ENCODE measurements around the gene ZNF451.
A peak's percentile ranks its signal among the peaks of the same experiment; 100 is the strongest.

The ZNF451 gene

GRCh38 chr6:57162028-57162427, 72.0 kb downstream of the ZNF451 start:
- DNase-seq = no peak

DNA sequence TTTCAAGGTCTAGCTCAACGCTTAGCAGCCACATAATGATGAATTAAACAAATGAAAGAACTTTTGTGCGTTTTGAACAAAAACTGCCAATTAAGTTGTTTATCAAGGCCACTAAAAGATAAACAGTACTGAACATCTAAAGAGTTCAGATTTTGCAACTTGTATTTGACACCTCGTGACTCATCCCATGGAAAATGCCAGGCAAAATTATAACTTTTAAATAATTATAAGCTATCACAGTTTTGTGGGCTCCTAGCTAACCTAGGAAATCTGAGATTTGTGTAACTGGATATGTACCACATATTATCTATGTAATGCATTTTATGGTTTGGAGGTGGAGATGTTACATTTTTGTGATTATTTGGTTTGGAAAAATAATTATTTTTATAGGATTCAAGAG, 72.5 kb downstream of the ZNF451 start:
- no peak for DNase-seq

DNA sequence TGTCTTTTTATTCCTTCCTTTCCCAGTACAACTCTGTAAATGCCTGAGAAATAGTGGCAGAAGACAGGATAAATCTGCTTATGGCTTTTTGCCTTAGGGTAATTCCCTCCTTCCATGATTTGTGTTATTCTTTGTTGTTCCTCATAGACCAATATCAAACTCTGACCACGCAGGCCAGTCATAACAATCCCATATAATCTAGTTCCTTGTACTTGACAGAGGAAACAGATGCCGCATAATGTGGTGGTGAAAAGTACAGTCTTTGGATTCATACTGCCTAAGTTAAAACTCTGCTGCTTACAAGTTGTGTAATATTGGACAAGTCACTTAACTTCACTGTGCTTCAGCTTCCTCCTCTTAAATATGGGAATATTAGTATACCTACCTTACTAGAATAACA, 74.0 kb downstream of the ZNF451 start:
- DNase-seq = no peak

DNA sequence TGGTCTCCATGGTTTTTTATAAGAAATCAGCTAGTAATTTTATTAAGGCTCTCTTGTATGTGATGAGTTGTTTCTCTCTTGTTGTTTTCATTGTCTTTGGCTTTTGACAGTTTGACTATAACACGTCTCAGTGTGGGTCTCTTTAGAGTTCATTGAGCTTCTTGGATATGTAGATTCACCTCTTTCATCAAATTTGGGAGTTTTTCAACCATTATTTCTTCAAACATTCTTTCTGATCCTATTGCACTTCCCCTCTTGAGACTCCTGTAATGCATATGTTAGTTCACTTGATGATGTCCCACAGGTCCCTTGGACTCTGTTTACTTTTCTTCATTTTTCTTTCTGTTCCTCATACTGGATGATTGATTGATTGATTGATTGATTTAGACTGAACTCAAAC, 75.1 kb downstream of the ZNF451 start:
- DNase-seq = no peak

DNA sequence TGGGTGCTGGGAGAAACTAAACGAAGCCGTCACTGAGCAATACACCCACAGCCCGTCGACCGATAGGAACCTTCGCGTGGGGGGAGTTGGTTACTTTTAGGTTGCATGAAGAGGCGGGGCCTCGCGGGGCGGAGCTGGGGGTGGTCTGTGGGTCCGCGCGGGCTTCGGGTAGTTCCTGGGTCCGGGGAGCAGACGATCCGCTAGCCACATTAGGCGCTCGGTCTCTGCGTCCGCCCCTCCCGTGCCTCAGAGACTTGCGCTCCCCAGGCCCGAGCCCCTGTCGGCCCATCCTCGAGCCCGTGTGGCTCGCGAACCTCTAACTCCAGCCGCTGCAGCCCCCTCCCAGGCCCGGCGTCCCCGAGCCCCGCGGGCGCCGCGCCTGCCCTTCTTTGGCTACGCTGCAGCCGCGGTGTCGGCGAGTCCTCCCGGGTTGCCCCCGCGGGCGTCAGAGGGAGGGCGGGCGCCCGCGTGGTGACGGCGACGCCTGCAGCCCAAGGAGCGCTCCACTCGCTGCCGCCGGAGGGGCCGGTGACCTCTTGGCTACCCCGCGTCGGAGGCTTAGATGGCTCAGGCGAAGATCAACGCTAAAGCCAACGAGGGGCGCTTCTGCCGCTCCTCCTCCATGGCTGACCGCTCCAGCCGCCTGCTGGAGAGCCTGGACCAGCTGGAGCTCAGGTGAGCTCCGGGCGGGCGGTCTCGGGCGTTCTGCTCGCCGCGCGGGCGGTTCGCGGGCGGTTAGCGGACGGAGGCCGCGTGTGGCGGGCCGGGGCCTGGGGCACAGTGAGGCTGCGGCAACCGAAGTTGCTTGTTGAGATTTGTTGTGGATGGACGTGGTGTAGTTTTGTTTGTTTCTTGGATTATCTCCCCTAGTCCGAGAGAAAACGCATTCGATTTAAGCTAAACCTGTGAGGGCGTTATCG, 82.4 kb downstream of the ZNF451 start, which contains the start of gene BAG2:
Gene BAG2 (plus strand): TSS at position 191 of the 920 bp plus-strand sequence. CDS start 372 bp downstream, at position 563.
- peak; percentile 69 for DNase-seq

- DNase-seq = peak; percentile 5
Measured at GRCh38 chr6:57173056-57173885, 83.3 kb downstream of the ZNF451 start.

DNA sequence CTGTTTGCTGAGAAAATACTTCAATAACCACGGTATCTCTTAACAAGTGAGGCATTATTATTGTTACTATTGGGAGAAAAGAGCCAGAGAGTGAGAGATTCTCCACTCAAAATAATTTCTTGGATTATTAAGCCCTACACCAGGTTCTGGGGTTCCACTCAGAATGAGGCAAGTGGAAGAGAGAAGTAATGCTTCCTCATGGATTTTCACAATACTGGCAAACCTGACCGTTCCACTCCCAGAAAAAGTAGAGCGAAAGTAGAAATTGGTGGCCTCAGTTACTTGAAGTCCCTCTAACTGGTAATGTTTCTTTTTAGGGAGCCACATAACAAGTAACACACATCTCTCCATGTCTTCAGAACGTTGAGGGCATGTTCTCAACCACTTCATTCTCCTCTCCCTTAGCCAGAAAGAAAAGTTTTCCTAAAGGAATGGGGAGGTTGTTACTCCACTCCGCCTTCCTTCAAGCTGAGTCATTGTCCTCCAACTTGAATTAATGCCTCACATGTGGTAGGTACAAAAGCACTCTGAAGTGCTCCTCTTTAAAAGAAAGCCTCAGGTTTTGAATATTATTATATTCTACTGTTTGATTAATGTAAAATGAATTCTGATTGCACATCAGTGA, 84.0 kb downstream of the ZNF451 start:
- DNase-seq = no peak

DNA sequence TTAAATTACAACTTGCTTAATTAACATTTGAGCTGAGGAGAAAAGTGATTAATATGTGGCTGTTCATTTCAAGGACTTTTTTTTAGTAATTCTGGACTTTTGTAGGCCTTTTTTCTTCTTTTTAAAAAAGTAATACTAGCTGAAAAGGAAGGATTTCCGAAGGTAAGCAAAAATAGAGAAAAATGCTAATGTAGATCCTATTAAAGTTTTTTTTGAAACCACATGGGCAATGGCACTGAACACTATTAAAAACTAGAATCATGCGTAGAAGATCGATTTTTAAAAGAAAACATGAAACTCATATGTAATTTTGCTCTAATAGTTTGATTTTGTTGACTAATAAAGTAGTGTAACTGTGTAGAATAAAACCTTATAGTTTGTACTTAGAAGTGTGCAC, 84.5 kb downstream of the ZNF451 start:
- DNase-seq = no peak

DNA sequence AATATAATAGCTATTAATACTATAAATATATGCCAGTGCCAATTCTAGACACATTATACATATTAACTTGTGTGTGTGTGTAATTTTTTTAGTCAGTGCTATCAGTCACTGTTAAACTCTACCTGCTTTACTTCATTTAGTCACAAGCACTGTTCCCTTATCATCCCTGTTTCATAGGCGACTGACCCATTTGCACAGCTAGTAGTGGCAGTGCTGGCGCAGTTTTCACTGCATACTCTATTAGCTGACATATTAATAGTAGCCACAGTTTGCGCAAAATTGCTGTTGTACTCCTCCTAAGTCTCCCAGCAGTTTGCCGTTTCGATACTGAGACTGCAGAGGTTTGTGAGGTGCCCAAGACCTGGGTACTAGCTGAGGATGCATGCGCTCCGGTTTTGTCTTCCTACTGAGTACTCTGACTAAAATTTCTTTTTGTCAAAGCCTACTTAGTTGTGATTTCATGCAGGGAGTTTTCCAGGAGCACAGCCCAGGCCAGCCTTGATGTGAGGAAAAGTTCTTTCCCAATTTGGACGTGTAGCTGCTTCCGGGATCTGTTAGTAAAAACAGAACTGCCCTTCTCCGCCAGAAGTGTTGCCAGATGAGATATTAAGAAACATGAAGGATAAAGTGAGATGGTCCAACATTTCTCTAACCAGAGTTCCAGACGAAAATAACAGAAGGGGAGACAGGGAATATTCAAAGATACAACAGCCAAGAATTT, 87.7 kb downstream of the ZNF451 start:
- no peak for DNase-seq

DNA sequence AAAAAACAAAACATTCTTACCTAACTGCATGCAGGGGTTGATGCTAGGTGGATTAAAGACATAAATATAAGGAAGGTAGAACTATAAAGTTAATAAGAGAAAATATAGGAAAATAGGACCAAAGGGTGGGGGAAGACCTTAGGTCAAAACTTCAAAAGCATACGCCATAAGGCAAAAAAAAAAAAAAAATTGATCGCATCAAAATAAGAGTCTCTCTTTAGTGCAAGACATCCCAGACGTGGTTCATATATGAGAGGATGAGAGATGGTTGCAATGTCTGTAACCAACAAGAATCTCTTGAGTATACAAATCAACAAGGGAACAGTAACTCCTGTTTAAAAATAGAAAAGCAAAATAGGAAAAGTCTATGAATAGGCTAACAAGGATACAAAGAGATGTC, 90.6 kb downstream of the ZNF451 start:
- no peak for DNase-seq

GRCh38 chr6:57182017-57182432, 92.0 kb downstream of the ZNF451 start:
- DNase-seq = no peak

DNA sequence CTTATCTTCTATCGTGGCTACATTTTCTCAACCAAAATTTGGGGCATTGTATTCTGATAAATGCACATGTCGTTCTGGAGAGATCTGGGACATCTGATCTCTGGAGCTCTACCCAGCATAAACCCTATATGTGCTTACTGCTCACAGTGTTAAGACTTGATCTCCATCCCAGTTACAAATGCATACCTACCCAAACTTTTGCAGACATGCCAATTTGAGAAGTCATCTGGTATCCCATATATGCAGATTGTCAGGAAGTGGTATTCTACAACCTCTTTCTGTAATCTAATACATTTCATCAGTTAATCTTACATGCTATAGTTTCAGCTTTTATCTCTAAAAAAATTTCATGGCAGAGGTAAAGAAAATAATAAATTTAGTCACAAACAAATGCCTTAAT, 93.3 kb downstream of the ZNF451 start:
- DNase-seq = no peak

DNA sequence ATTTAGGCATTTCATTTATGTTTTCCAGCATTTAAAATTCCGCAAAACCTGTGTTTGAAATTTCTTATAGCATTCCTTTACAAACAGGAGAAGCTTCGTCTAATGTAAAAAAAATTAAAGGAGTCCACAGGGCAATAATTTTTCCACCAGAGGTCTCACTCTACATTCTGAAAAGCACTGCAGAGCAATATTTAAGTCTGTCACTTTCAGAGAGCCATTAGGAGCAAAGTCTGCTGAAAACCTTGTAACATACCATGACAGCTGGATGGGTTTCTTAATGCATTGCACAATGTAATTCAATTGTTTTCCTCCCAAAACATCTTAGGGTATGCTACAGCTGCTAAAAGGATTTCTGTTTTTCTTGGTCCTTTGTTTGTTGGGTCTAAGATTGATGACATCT, 100.2 kb downstream of the ZNF451 start:
- no peak for DNase-seq

GRCh38 chr6:57193177-57193576, 103.2 kb downstream of the ZNF451 start:
- no peak for DNase-seq

- DNase-seq = no peak
Measured at GRCh38 chr6:57195457-57195856, 105.5 kb downstream of the ZNF451 start.

GRCh38 chr6:57198926-57199636, 109.1 kb downstream of the ZNF451 start:
- DNase-seq = no peak

DNA sequence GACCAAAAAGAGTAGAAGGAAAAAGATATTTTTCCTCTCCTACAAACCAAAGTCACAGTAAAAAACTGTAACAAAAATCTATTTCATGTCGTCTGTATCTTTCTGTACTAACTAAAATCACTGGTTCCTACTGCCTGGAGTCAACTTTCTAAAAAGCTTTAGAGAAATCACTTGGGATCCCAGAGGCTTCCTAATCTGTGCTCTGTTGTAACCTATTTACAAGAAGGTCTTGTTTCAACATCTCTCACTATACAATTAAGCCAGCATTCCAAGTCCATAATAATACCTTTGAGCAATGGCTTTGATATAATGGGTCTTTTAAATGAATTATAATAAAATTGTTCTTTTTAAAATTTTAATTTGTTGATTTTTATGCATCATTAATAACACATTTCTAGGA, 111.7 kb downstream of the ZNF451 start:
- no peak for DNase-seq

DNA sequence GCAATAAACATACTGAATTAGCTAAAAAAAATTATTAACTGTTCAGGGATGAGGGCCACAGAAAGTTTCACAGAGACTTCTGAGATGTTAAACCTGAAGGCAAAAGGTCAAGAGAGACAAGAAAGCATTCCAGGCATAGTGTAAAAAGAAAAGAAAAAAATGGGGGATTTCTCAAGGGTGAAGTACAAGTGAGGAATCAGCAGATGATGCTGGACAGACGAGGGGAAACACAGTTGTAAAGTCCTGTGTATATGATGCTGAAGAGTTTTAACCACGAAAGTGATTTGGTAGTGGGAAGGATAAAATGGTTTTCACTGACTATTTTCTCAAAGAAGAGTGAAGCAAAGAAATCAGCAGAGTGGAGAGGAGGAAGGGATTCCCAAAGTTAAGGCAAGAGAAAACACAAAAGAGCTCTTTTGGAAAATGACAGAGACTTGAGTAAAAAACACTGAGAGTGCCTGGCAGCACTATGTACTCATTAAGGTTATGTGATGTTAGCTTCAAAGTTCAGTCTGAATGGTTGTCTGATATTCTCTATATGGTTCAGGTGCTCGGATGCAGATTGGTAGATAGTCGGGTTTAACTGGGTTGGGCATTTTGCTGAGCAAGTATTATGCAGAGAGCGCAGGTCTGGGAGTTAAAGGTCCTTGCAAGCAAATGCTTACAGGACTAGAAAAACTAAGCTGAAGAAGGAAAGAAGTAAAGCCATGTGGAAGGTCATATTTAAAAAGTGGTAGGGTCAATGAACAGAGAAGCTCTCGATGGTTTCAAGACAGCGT, 115.8 kb downstream of the ZNF451 start:
- no peak for DNase-seq

DNA sequence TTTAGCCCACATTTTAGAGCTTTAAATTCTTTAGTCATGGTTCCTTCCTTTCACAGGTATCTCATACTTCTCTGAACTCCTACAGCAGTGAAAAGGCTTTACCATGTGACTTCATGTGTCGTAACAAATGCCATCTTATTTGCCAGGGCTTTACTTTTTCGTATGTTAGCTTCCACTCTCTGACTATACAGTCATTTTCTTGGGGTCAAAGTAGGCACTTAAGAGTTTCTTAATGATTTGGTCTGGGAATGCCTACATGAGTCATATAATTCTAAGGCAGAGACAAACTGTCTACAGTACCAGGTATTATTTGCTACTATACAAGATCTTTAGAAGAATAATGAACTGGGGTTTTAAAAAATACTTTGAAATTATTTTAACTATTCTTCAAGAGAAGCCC, 117.2 kb downstream of the ZNF451 start:
- DNase-seq = no peak

- DNase-seq = no peak
Measured at GRCh38 chr6:57207872-57208271, 117.9 kb downstream of the ZNF451 start.

GRCh38 chr6:57209030-57209429, 119.0 kb downstream of the ZNF451 start:
- no peak for DNase-seq

All from SHP77 treated with DMSO at 0.1 percent for 48 hours (cell line).